GM12878 (cell line): ENCODE measurements around the gene CNTRL. TPM values are rescaled to one million over a fixed set of nuclear protein-coding genes. Genes with fewer than 3 reads are reported as not detected.

Source experiments
- ATAC-seq: fragments of 200-7000 bp; cut with Tn5 transposase; 3 replicates; pipeline ENCODE4 v1.9.1; 2020; ENCODE audit warnings: mild to moderate bottlenecking, moderate library complexity
- BruUV-seq: library from RNA; stranded (reverse); fragments of 400-500 nt; replicated peaks from 2 replicates; lab custom pipeline; 2021; lab: Mats Ljungman, UMichigan
- CTCF ChIA-PET: fragments of 300-600 bp; sonication (Branson Sonifier 250); formaldehyde crosslinking; extraction: SDS; loops from one replicate; lab custom pipeline; 2021; ENCODE audit warnings: inconsistent platforms; lab: Yijun Ruan, JAX
- POLR2A ChIA-PET: fragments of 350-600 bp; formaldehyde crosslinking; extraction: SDS; loops from one replicate; lab custom pipeline; 2021; ENCODE audit warnings: inconsistent platforms; lab: Charles Lee
- RAD21 ChIA-PET: fragments of 300-600 bp; sonication (Branson Sonifier 250); formaldehyde crosslinking; loops from one replicate; lab custom pipeline; 2023; ENCODE audit warnings: antibody characterized with exemption; ENCODE audit not compliant: unreplicated experiment; lab: Charles Lee
- SMC1A ChIA-PET: fragments of 300-600 bp; sonication (Branson Sonifier 250); formaldehyde crosslinking; loops from one replicate; lab custom pipeline; 2023; ENCODE audit not compliant: unreplicated experiment, uncharacterized antibody; lab: Charles Lee
- DNase-seq: peaks from one replicate; pipeline ENCODE4 v3.0.0-alpha.2; 2011; ENCODE audit warnings: low read depth, low spot score
- FAIRE-seq: peaks from 3 replicates; lab custom pipeline; 2011; peaks lifted over from hg19 to GRCh38; lab: Jason Lieb, UNC
- H2AFZ ChIP-seq: 2 replicates; pipeline ENCODE4 v1.6.0; 2011; ENCODE audit warnings: low read depth, low read length, control low read depth; ENCODE audit not compliant: control insufficient read depth
- H3K27ac ChIP-seq: 2 replicates; pipeline ENCODE4 v1.5.1; 2011; ENCODE audit warnings: control low read depth; ENCODE audit not compliant: control insufficient read depth, insufficient read depth
- H3K27me3 ChIP-seq, 2 experiments: replicated peaks in 1 of 2; 2 replicates each; pipeline versions ENCODE4 v1.6.0 to v1.6.1; 2011; ENCODE audit warnings: low read length in 1 of 2; ENCODE audit not compliant: control insufficient read depth in 2 of 2, insufficient read depth in 2 of 2
- H3K36me3 ChIP-seq, 2 experiments: 2 replicates each; pipeline ENCODE4 v1.5.1; 2011; ENCODE audit warnings: low read length in 1 of 2; ENCODE audit not compliant: control insufficient read depth in 2 of 2, insufficient read depth in 2 of 2
- H3K4me1 ChIP-seq: 2 replicates; pipeline ENCODE4 v1.6.1; 2011; ENCODE audit warnings: mild to moderate bottlenecking, low read length, moderate library complexity, mixed read lengths; ENCODE audit not compliant: control insufficient read depth, insufficient read depth
- H3K4me2 ChIP-seq: 2 replicates; pipeline ENCODE4 v1.6.0; 2011; ENCODE audit warnings: control low read depth; ENCODE audit not compliant: control insufficient read depth, insufficient read depth
- H3K4me3 ChIP-seq: fragments of 200-600 bp; sonication (generic); 2 replicates; pipeline ENCODE4 v1.5.1; 2016
- H3K79me2 ChIP-seq: 2 replicates; pipeline ENCODE4 v1.6.0; 2011; ENCODE audit warnings: low read length; ENCODE audit not compliant: control insufficient read depth, insufficient read depth
- H3K9ac ChIP-seq: 2 replicates; pipeline ENCODE4 v1.8.0; 2011; ENCODE audit warnings: low read length, control low read depth, mixed read lengths; ENCODE audit not compliant: control insufficient read depth, insufficient read depth
- H3K9me3 ChIP-seq: replicated peaks from 3 replicates; pipeline ENCODE4 v1.5.1; 2011; ENCODE audit warnings: mild to moderate bottlenecking, low read length; ENCODE audit not compliant: control insufficient read depth, insufficient read depth
- H4K20me1 ChIP-seq: 2 replicates; pipeline ENCODE4 v1.6.0; 2011; ENCODE audit not compliant: control insufficient read depth, insufficient read depth
- BMI1 ChIP-seq: fragments of 450-650 bp; IDR thresholded peaks from 2 replicates; pipeline ENCODE4 v1.6.1; 2016; ENCODE audit warnings: mild to moderate bottlenecking, moderate library complexity, borderline replicate concordance
- CBFB ChIP-seq: IDR thresholded peaks from 2 replicates; pipeline ENCODE4 v1.6.1; 2016; ENCODE audit warnings: antibody characterized with exemption, low read depth
- CBX3 ChIP-seq: fragments of 200-600 bp; sonication (generic); IDR thresholded peaks from 2 replicates; pipeline ENCODE4 v1.6.1; 2016; ENCODE audit warnings: low read depth, borderline replicate concordance
- FOS ChIP-seq: IDR thresholded peaks from 3 replicates; pipeline ENCODE4 v1.6.1; 2011; ENCODE audit warnings: borderline replicate concordance; ENCODE audit not compliant: insufficient read length; ENCODE audit errors: extremely low read depth
- IKZF2 ChIP-seq, 2 experiments: fragments of 450-650 bp; IDR thresholded peaks; 2 replicates each; pipeline ENCODE4 v1.6.1; 2017; ENCODE audit warnings: mild to moderate bottlenecking in 2 of 2, moderate library complexity in 2 of 2
- JUNB ChIP-seq: IDR thresholded peaks from 2 replicates; pipeline ENCODE4 v1.6.1; 2016; ENCODE audit warnings: antibody characterized with exemption, mild to moderate bottlenecking
- NFYB ChIP-seq: IDR thresholded peaks from 2 replicates; pipeline ENCODE4 v1.6.1; 2011; ENCODE audit warnings: low read depth, mild to moderate bottlenecking, low read length, improper control_type of control experiment, moderate library complexity; ENCODE audit not compliant: insufficient read depth
- PAX8 ChIP-seq: fragments of 450-650 bp; IDR thresholded peaks from 2 replicates; pipeline ENCODE4 v1.6.1; 2017; ENCODE audit warnings: mild to moderate bottlenecking, moderate library complexity
- POLR2AphosphoS5 ChIP-seq: IDR thresholded peaks from 2 replicates; pipeline ENCODE4 v1.6.1; 2011; ENCODE audit warnings: mild to moderate bottlenecking, low read length, inconsistent platforms
- SKIL ChIP-seq: fragments of 450-650 bp; IDR thresholded peaks from 2 replicates; pipeline ENCODE4 v1.6.1; 2017; ENCODE audit warnings: mild to moderate bottlenecking, low read depth, inconsistent platforms; ENCODE audit not compliant: poor library complexity, severe bottlenecking
- SMARCA5 ChIP-seq: fragments of 450-650 bp; IDR thresholded peaks from 2 replicates; pipeline ENCODE4 v1.6.1; 2017; ENCODE audit warnings: mild to moderate bottlenecking
- SUPT20H ChIP-seq: IDR thresholded peaks from 2 replicates; pipeline ENCODE4 v1.6.1; 2011; ENCODE audit warnings: low read depth, mild to moderate bottlenecking, low read length, moderate library complexity, borderline replicate concordance; ENCODE audit not compliant: control insufficient read depth
- ZNF217 ChIP-seq: fragments of 450-650 bp; IDR thresholded peaks from 2 replicates; pipeline ENCODE4 v1.6.1; 2017; ENCODE audit warnings: antibody characterized with exemption, mild to moderate bottlenecking
- ZSCAN29 ChIP-seq: fragments of 450-650 bp; IDR thresholded peaks from 2 replicates; pipeline ENCODE4 v1.6.1; 2017; ENCODE audit warnings: mild to moderate bottlenecking, moderate library complexity
- WGBS: methylation state at CpG from one replicate; pipeline ENCODE4 v1.1.6; 2016; ENCODE audit warnings: low lambda C conversion rate; ENCODE audit not compliant: insufficient replicate concordance, insufficient coverage; ENCODE audit errors: missing lambda C conversion rate; 5-methylcytosine and 5-hydroxymethylcytosine counted together
- in situ Hi-C: fragments of 300-500 bp; cut with MboI; formaldehyde crosslinking; loops from 9 replicates; pipeline ENCODE4 v1.14.3; 2018; ENCODE audit warnings: mixed read lengths
- intact Hi-C: fragments of 100-400 bp; cut with micrococcal nuclease; formaldehyde crosslinking; loops from one replicate; pipeline ENCODE4 v1.14.2; 2022; ENCODE audit not compliant: unreplicated experiment
- polyA plus RNA-seq, 11 experiments: library from polyadenylated mRNA; depleted of rRNA in 4 of 11; unstranded in 6 of 11; stranded (reverse) in 5 of 11; fragments of >200 nt; fragmentation: Nextera tagmentation in 4 of 11; fragmentation: Illumina TruSeq in 1 of 11; extraction: Ambion mirVana in 4 of 11; extraction: Trizol in 1 of 11; gene quantifications; 1 replicate in 1 of 11; 2 replicates in 10 of 11; pipeline versions ENCODE4 v1.2.1 to v1.2.3, GENCODE V29; 2011 to 2016; ENCODE audit warnings: inconsistent platforms in 2 of 11, missing spikeins in 2 of 11, low read depth in 1 of 11
- total RNA-seq, 4 experiments: library from RNA; depleted of rRNA in 3 of 4; stranded (reverse); fragments of >200 nt in 3 of 4; fragmentation: Illumina TruSeq in 1 of 4; extraction: Trizol in 1 of 4; gene quantifications; 2 replicates each; pipeline versions ENCODE4 v1.2.1 to v1.2.3, GENCODE V29; 2013 to 2021
- TF ChIP-seq, protein P1 (sequence below): IDR thresholded peaks from 2 replicates; pipeline ENCODE4 v1.6.1; 2012; ENCODE audit warnings: low read length, inconsistent platforms

Gene CNTRL
- total and polyA plus RNA-seq, 10 of the 15 experiments (the other 5 are each of a cell fraction or from before 2014, with no cell fraction given), result 20.0 to 65.4 (median 38.8) TPM

DNA sequence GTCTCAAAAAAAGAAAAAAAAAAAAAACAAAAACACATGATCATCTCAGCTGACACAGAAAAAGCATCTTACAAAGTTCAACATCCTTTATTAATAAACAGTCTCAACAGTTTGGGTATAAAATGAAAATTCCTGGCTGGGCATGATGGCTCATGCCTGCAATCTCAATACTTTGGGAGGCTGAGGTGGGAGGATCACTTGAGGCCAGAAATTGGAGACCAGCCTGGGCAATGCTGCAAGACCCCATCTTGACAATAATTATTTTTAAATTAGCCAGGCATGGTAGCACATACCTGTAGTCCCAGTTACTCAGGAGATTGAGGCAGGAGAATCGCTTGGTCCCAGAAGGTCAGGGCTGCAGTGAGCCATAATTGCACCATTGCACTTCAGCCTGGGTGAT lies 7.9 kb upstream of the CNTRL start (continued):
- TF ChIP-seq, protein P1, sequence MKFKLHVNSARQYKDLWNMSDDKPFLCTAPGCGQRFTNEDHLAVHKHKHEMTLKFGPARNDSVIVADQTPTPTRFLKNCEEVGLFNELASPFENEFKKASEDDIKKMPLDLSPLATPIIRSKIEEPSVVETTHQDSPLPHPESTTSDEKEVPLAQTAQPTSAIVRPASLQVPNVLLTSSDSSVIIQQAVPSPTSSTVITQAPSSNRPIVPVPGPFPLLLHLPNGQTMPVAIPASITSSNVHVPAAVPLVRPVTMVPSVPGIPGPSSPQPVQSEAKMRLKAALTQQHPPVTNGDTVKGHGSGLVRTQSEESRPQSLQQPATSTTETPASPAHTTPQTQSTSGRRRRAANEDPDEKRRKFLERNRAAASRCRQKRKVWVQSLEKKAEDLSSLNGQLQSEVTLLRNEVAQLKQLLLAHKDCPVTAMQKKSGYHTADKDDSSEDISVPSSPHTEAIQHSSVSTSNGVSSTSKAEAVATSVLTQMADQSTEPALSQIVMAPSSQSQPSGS, result no peak
- no peak for TF ChIP-seq ZSCAN29

GRCh38 chr9:121067640-121068039 lies 7.1 kb upstream of the CNTRL start:
- CTCF ChIA-PET, result interaction anchor here (0.7 to 6.4 kb wide), 4 partner anchors 7 to 198 kb away, joined by 3 to 78 read pairs (median 4); no protein-coding TSS in a partner anchor

More at GRCh38 chr9:121067640-121068039, 7.1 kb upstream of the CNTRL start:
- Histone ChIP-seq H4K20me1 (no peaks in the 10 kb centered on the region), H3K27ac (no peak overlapping the region), H3K79me2 (no peaks in the 10 kb centered on the region), H3K9ac (no peak overlapping the region), H3K4me2 (no peak overlapping the region), H3K27me3 (no peaks in the 10 kb centered on the region), H3K9me3 (no peaks in the 10 kb centered on the region; the same call in 1 of the 3 replicates), H3K4me3 (no peak overlapping the region), H2AFZ (no peak overlapping the region), H3K36me3 (no peaks in the 10 kb centered on the region), H3K4me1 (peaks cover 11% of the 10 kb centered on the region)
- ATAC-seq (no peak), DNase-seq (no peak), FAIRE-seq (no peak)
- ChIA-PET POLR2A (interaction anchor here (1.3 kb wide), 1 partner anchor 10 kb away, joined by 3 read pairs; no protein-coding TSS in a partner anchor), RAD21 (interaction anchor here (1.0 kb wide), 1 partner anchor 82 kb away, joined by 3 read pairs; no protein-coding TSS in a partner anchor), SMC1A (interaction anchor here (0.7 kb wide), 1 partner anchor 32 kb away, joined by 3 read pairs; no protein-coding TSS in a partner anchor)
- in situ Hi-C loops, result loop anchor here (5.0 kb wide), 1 partner anchor 315 kb away; no protein-coding TSS in a partner anchor
- BruUV-seq, result no TSS peak
- no peak for TF ChIP-seq POLR2AphosphoS5
- no peak for TF ChIP-seq FOS
- no peak for TF ChIP-seq BMI1
- no peak for TF ChIP-seq SMARCA5
- TF ChIP-seq ZNF217, result no peak
- no peak for TF ChIP-seq CBFB
- no peak for TF ChIP-seq NFYB
- no peak; the same call in 1 of the 2 replicates for TF ChIP-seq JUNB
- TF ChIP-seq IKZF2 (IDR thresholded peaks at IDR 0.05), result no peak
- no peak for TF ChIP-seq PAX8
- no peak for TF ChIP-seq SUPT20H
- no peak for TF ChIP-seq SKIL
- no peak for TF ChIP-seq CBX3
- 31% methylated on average over 2 of the region's 2 CpGs for WGBS
- intact Hi-C loops, result no loop called here
